Measurements from ENCODE around the gene TARS2.

GRCh38 chr1:150548324-150548631 is 61.1 kb downstream of the TARS2 start:
- no peak for TF ChIP-seq CBFB (IDR thresholded peaks at IDR 0.05; ENCODE audit: low read depth)
- no peak for TF ChIP-seq USF2 (IDR thresholded peaks at IDR 0.05; ENCODE audit: borderline replicate concordance, low read depth, low read length)
- TF ChIP-seq BCLAF1 (IDR thresholded peaks at IDR 0.05) = no peak
- no peak for TF ChIP-seq STAT1 (conservative IDR thresholded peaks at IDR 0.05)
- no peak for TF ChIP-seq CTCF (IDR thresholded peaks at IDR 0.05 in 2 of 3, conservative IDR thresholded peaks at IDR 0.05 in 1 of 3; ENCODE audit: control insufficient read depth in 2 of 3, extremely low read depth in 1 of 3, insufficient read depth in 1 of 3, low read depth in 3 of 3, low read length in 3 of 3)
- no peak for TF ChIP-seq MAX (IDR thresholded peaks at IDR 0.05; ENCODE audit: low read depth, low read length)
- no peak for TF ChIP-seq EZH2 (IDR thresholded peaks at IDR 0.05; ENCODE audit: borderline replicate concordance, control insufficient read depth, low read depth, low read length)

All from GM12878 (cell line).